Stimulated activated CD8-positive, alpha-beta memory T cell treated with anti-CD3 and anti-CD28 coated beads, Interleukin-12 subunit alpha, Interleukin-12 subunit beta, amount 100 ng/mL, for 1 hour (primary cell): ENCODE measurements around the gene YJEFN3.

Experiments
- DNase-seq: peaks from one replicate; pipeline ENCODE4 v3.0.0-alpha.2; 2020; ENCODE audit warnings: low read depth

The YJEFN3 gene

GRCh38 chr19:19540064-19540714 lies 11.5 kb downstream of the YJEFN3 start:
- peak; percentile 27 for DNase-seq

- DNase-seq, result peak; percentile 48
Measured at GRCh38 chr19:19540715-19541515, 12.2 kb downstream of the YJEFN3 start.

- no peak for DNase-seq
Measured at GRCh38 chr19:19541616-19542015, 12.9 kb downstream of the YJEFN3 start.

GRCh38 chr19:19542507-19542906 lies 13.8 kb downstream of the YJEFN3 start:
- DNase-seq, result no peak

GRCh38 chr19:19543101-19543500 lies 14.4 kb downstream of the YJEFN3 start:
- DNase-seq, result no peak

GRCh38 chr19:19543640-19544039 lies 14.9 kb downstream of the YJEFN3 start:
- no peak for DNase-seq

- no peak for DNase-seq
Measured at GRCh38 chr19:19544257-19544953, 15.7 kb downstream of the YJEFN3 start.

- no peak for DNase-seq
Measured at GRCh38 chr19:19544954-19545591, 16.4 kb downstream of the YJEFN3 start.

GRCh38 chr19:19545707-19546106 lies 17.0 kb downstream of the YJEFN3 start:
- DNase-seq, result no peak

GRCh38 chr19:19546751-19547162 lies 18.0 kb downstream of the YJEFN3 start:
- DNase-seq, result no peak

- no peak for DNase-seq
Measured at GRCh38 chr19:19547674-19548336, 19.1 kb downstream of the YJEFN3 start.

- no peak for DNase-seq
Measured at GRCh38 chr19:19548915-19549759, 20.4 kb downstream of the YJEFN3 start.

- no peak for DNase-seq
Measured at GRCh38 chr19:19549804-19550464, 21.2 kb downstream of the YJEFN3 start.

GRCh38 chr19:19550485-19550929 lies 21.8 kb downstream of the YJEFN3 start:
- DNase-seq, result no peak

- no peak for DNase-seq
Measured at GRCh38 chr19:19550972-19551852, 22.5 kb downstream of the YJEFN3 start.

- no peak for DNase-seq
Measured at GRCh38 chr19:19551853-19552192, 23.1 kb downstream of the YJEFN3 start.

GRCh38 chr19:19552798-19553197 lies 24.1 kb downstream of the YJEFN3 start:
- DNase-seq, result no peak

- DNase-seq, result no peak
Measured at GRCh38 chr19:19553670-19554069, 25.0 kb downstream of the YJEFN3 start.
